ENCODE measurements around the gene SPRED1.

- TF ChIP-seq, protein P1, sequence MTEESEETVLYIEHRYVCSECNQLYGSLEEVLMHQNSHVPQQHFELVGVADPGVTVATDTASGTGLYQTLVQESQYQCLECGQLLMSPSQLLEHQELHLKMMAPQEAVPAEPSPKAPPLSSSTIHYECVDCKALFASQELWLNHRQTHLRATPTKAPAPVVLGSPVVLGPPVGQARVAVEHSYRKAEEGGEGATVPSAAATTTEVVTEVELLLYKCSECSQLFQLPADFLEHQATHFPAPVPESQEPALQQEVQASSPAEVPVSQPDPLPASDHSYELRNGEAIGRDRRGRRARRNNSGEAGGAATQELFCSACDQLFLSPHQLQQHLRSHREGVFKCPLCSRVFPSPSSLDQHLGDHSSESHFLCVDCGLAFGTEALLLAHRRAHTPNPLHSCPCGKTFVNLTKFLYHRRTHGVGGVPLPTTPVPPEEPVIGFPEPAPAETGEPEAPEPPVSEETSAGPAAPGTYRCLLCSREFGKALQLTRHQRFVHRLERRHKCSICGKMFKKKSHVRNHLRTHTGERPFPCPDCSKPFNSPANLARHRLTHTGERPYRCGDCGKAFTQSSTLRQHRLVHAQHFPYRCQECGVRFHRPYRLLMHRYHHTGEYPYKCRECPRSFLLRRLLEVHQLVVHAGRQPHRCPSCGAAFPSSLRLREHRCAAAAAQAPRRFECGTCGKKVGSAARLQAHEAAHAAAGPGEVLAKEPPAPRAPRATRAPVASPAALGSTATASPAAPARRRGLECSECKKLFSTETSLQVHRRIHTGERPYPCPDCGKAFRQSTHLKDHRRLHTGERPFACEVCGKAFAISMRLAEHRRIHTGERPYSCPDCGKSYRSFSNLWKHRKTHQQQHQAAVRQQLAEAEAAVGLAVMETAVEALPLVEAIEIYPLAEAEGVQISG (CRISPR knock-in tag; IDR thresholded peaks at IDR 0.05) = no peak
- no peak for TF ChIP-seq SSRP1 (CRISPR knock-in tag; IDR thresholded peaks at IDR 0.05)
- no peak for TF ChIP-seq TOPORS (CRISPR knock-in tag; IDR thresholded peaks at IDR 0.05)
- TF ChIP-seq ZNF740 (CRISPR knock-in tag; IDR thresholded peaks at IDR 0.05) = no peak
Measured at GRCh38 chr15:38247336-38247735, 5.3 kb upstream of the SPRED1 start.

Measured in HepG2 (cell line).